GM23338 (cell line): Measurements from ENCODE around the gene TNFRSF6B. TPM values are rescaled to one million over a fixed set of nuclear protein-coding genes. Genes with fewer than 3 reads are reported as not detected.

Source experiments
- ATAC-seq: fragments of 200-7000 bp; cut with Tn5 transposase; 3 replicates; pipeline ENCODE4 v1.9.1; 2020
- DNase-seq: peaks from one replicate; pipeline ENCODE4 v3.0.0-alpha.2; 2015; ENCODE audit warnings: low spot score
- H2AFZ ChIP-seq: fragments of 200-600 bp; sonication (generic); 2 replicates; pipeline ENCODE4 v1.8.0; 2016; ENCODE audit warnings: antibody characterized with exemption, mild to moderate bottlenecking, moderate library complexity
- H3F3A ChIP-seq: fragments of 200-600 bp; sonication (generic); replicated peaks from 2 replicates; pipeline ENCODE4 v1.8.0; 2017; ENCODE audit warnings: antibody characterized with exemption, mixed run types, low read depth
- H3K27ac ChIP-seq: fragments of 200-600 bp; sonication (generic); 2 replicates; pipeline ENCODE4 v1.6.1; 2016; ENCODE audit warnings: low read depth
- H3K27me3 ChIP-seq: fragments of 200-600 bp; sonication (generic); 2 replicates; pipeline ENCODE4 v1.8.0; 2016; ENCODE audit warnings: mild to moderate bottlenecking, mixed run types, moderate library complexity; ENCODE audit not compliant: insufficient read depth
- H3K36me3 ChIP-seq: fragments of 200-600 bp; sonication (generic); 2 replicates; pipeline ENCODE4 v1.8.0; 2016; ENCODE audit warnings: mild to moderate bottlenecking; ENCODE audit not compliant: insufficient read depth
- H3K4me1 ChIP-seq: fragments of 200-600 bp; sonication (generic); 2 replicates; pipeline ENCODE4 v1.8.0; 2016; ENCODE audit warnings: mild to moderate bottlenecking, moderate library complexity; ENCODE audit not compliant: insufficient read depth
- H3K4me2 ChIP-seq: fragments of 200-600 bp; sonication (generic); 2 replicates; pipeline ENCODE4 v1.7.1; 2017; ENCODE audit warnings: mixed run types
- H3K4me3 ChIP-seq: fragments of 200-600 bp; sonication (generic); 2 replicates; pipeline ENCODE4 v1.6.1; 2016; ENCODE audit warnings: mixed run types
- H3K79me2 ChIP-seq: fragments of 200-600 bp; sonication (generic); replicated peaks from 2 replicates; pipeline ENCODE4 v1.8.0; 2017; ENCODE audit warnings: mild to moderate bottlenecking; ENCODE audit not compliant: insufficient read depth
- H3K9me2 ChIP-seq: fragments of 200-600 bp; sonication (generic); 2 replicates; pipeline ENCODE4 v1.8.0; 2017; ENCODE audit not compliant: insufficient read depth
- H4K20me1 ChIP-seq: fragments of 200-600 bp; sonication (generic); replicated peaks from 2 replicates; pipeline ENCODE4 v1.8.0; 2017; ENCODE audit warnings: mild to moderate bottlenecking; ENCODE audit not compliant: insufficient read depth
- H3K27ac Mint-ChIP-seq: 2 replicates; pipeline ENCODE4 v1.8.0; 2020; ENCODE audit warnings: inconsistent platforms, mild to moderate bottlenecking, moderate library complexity, mixed read lengths
- H3K27me3 Mint-ChIP-seq: 3 replicates; pipeline ENCODE4 v1.8.0; 2022; ENCODE audit warnings: low read depth, mild to moderate bottlenecking, moderate library complexity, mixed read lengths, inconsistent platforms; ENCODE audit not compliant: insufficient read depth, poor library complexity
- H3K36me3 Mint-ChIP-seq: 3 replicates; pipeline ENCODE4 v1.8.0; 2021; ENCODE audit warnings: low read depth, mild to moderate bottlenecking, inconsistent platforms, moderate library complexity, mixed read lengths
- H3K4me1 Mint-ChIP-seq: 3 replicates; pipeline ENCODE4 v1.8.0; 2020; ENCODE audit warnings: mild to moderate bottlenecking, inconsistent platforms, mixed read lengths
- H3K4me3 Mint-ChIP-seq: 3 replicates; pipeline ENCODE4 v1.8.0; 2021; ENCODE audit warnings: moderate library complexity, mild to moderate bottlenecking, inconsistent platforms, mixed read lengths
- H3K9me3 Mint-ChIP-seq: 3 replicates; pipeline ENCODE4 v1.8.0; 2020; ENCODE audit warnings: moderate library complexity, mild to moderate bottlenecking, inconsistent platforms, mixed read lengths
- CREB1 ChIP-seq: fragments of 250-450 bp; sonication (Bioruptor Pico); IDR thresholded peaks from 2 replicates; pipeline ENCODE4 v1.5.0; 2020; ENCODE audit warnings: low read depth, mild to moderate bottlenecking, moderate library complexity
- ETS1 ChIP-seq: IDR thresholded peaks from 2 replicates; pipeline ENCODE4 v1.6.1; 2016; ENCODE audit warnings: antibody characterized with exemption
- STAT1 ChIP-seq: IDR thresholded peaks from one replicate; pipeline ENCODE4 v1.6.1; 2016; ENCODE audit warnings: antibody characterized with exemption; ENCODE audit not compliant: unreplicated experiment
- ZNF462 ChIP-seq: fragments of 250-450 bp; sonication (Bioruptor Pico); IDR thresholded peaks from 2 replicates; pipeline ENCODE4 v1.5.0; 2020; ENCODE audit warnings: mild to moderate bottlenecking, moderate library complexity
- polyA plus RNA-seq: library from polyadenylated mRNA; unstranded; fragments of >200 nt; fragmentation: Nextera tagmentation; extraction: Ambion mirVana; gene quantifications from 2 replicates; pipeline ENCODE4 v1.2.1, GENCODE V29; 2016
- total RNA-seq: library from RNA; depleted of rRNA; stranded (reverse); fragments of >200 nt; shearing (Covaris generic); gene quantifications from 2 replicates; pipeline ENCODE4 v1.2.3, GENCODE V29; 2014

The TNFRSF6B gene
- total and polyA plus RNA-seq, 2 experiments from 2014 or later: 0.28 TPM; not detected in 1

- DNase-seq (no peak), ATAC-seq (no peak)
- H3K4me1 ChIP-seq: peaks cover 7% of the 10 kb centered on the region; the same call in 1 of the 2 replicates
- H3K27ac ChIP-seq: no peak overlapping the region
- no peak overlapping the region for H3K4me2 ChIP-seq
- H3K27ac Mint-ChIP-seq: no peak overlapping the region
- no peaks in the 10 kb centered on the region for H3K9me3 Mint-ChIP-seq
- no peak for TF ChIP-seq ZNF462 (CRISPR knock-in tag)
- no peak overlapping the region for H3K4me3 Mint-ChIP-seq
- peaks cover 31% of the 10 kb centered on the region for H3K36me3 Mint-ChIP-seq
- H3K9me2 ChIP-seq: no peaks in the 10 kb centered on the region
- H3F3A ChIP-seq: peaks cover 4% of the 10 kb centered on the region; the same call in 1 of the 2 replicates
- H3K27me3 Mint-ChIP-seq: peaks cover 13% of the 10 kb centered on the region
- H2AFZ ChIP-seq: no peak overlapping the region
- H3K4me3 ChIP-seq: no peak overlapping the region
- H3K4me1 Mint-ChIP-seq: peaks cover 24% of the 10 kb centered on the region
- H3K27me3 ChIP-seq: no peaks in the 10 kb centered on the region
- H4K20me1 ChIP-seq: no peaks in the 10 kb centered on the region; the same call in 1 of the 2 replicates
- H3K79me2 ChIP-seq: peaks cover 8% of the 10 kb centered on the region
- no peaks in the 10 kb centered on the region for H3K36me3 ChIP-seq
Measured at GRCh38 chr20:63660622-63661021, 35.8 kb upstream of the TNFRSF6B start.

- Histone ChIP-seq H3K36me3 (no peaks in the 10 kb centered on the region), H3K4me3 (no peak overlapping the region), H3K4me1 (peaks cover 7% of the 10 kb centered on the region; the same call in 1 of the 2 replicates), H3F3A (peaks cover 4% of the 10 kb centered on the region; the same call in 1 of the 2 replicates), H2AFZ (no peak overlapping the region), H3K27me3 (no peaks in the 10 kb centered on the region), H4K20me1 (no peaks in the 10 kb centered on the region; the same call in 1 of the 2 replicates), H3K79me2 (peaks cover 8% of the 10 kb centered on the region), H3K27ac (no peak overlapping the region), H3K4me2 (no peak overlapping the region), H3K9me2 (no peaks in the 10 kb centered on the region)
- TF ChIP-seq CREB1 (CRISPR knock-in tag) (no peak), STAT1 (no peak), ETS1 (no peak), ZNF462 (CRISPR knock-in tag) (no peak)
- Mint-ChIP-seq H3K27ac (no peak overlapping the region), H3K36me3 (peaks cover 34% of the 10 kb centered on the region), H3K4me1 (peaks cover 24% of the 10 kb centered on the region), H3K27me3 (peaks cover 13% of the 10 kb centered on the region), H3K4me3 (no peak overlapping the region), H3K9me3 (no peaks in the 10 kb centered on the region)
- ATAC-seq (no peak), DNase-seq (no peak)
Measured at GRCh38 chr20:63661108-63661507, 35.3 kb upstream of the TNFRSF6B start.
